PC-9 (cell line): Measurements from ENCODE around the gene MIER1. TPM values are rescaled to one million over a fixed set of nuclear protein-coding genes. Genes with fewer than 3 reads are reported as not detected.
"Not testable (repeated sequence)": the region's sequence is repeated elsewhere in the genome, so short reads cannot be mapped to it uniquely, and the experiment has no call there.

Experiments
- BruUV-seq: library from RNA; stranded (reverse); fragments of 400-500 nt; replicated peaks from 2 replicates; lab custom pipeline; 2021; lab: Mats Ljungman, UMichigan
- CTCF ChIA-PET: fragments of 300-600 bp; sonication (Branson Sonifier 250); formaldehyde crosslinking; loops from one replicate; lab custom pipeline; 2022; ENCODE audit warnings: antibody characterized with exemption; lab: Charles Lee
- POLR2A ChIA-PET: fragments of 300-600 bp; sonication (Branson Sonifier 250); formaldehyde crosslinking; loops from one replicate; lab custom pipeline; 2022; ENCODE audit warnings: antibody characterized with exemption; ENCODE audit not compliant: unreplicated experiment; lab: Charles Lee
- DNase-seq, 2 experiments: peaks; one replicate each; pipeline versions ENCODE4 v3.0.0 to v3.0.0-alpha.2; 2015 to 2022; ENCODE audit warnings: mixed read lengths in 1 of 2
- H2AFZ ChIP-seq: fragments of 200-600 bp; sonication (generic); 2 replicates; pipeline ENCODE4 v1.8.1; 2017; ENCODE audit warnings: antibody characterized with exemption
- H3F3A ChIP-seq: fragments of 200-600 bp; sonication (generic); 2 replicates; pipeline ENCODE4 v1.8.1; 2017; ENCODE audit warnings: antibody characterized with exemption, mild to moderate bottlenecking, low read depth; ENCODE audit not compliant: insufficient read depth
- H3K27ac ChIP-seq: fragments of 200-600 bp; sonication (generic); 2 replicates; pipeline ENCODE4 v1.6.1; 2016; ENCODE audit warnings: mixed run types
- H3K27me3 ChIP-seq: fragments of 200-600 bp; sonication (generic); 2 replicates; pipeline ENCODE4 v1.6.1; 2016; ENCODE audit warnings: low read depth, mixed run types; ENCODE audit not compliant: insufficient read depth
- H3K36me3 ChIP-seq: fragments of 200-600 bp; sonication (generic); 2 replicates; pipeline ENCODE4 v1.6.1; 2016; ENCODE audit warnings: low read depth, mixed run types
- H3K4me1 ChIP-seq: fragments of 200-600 bp; sonication (generic); replicated peaks from 2 replicates; pipeline ENCODE4 v1.6.1; 2016; ENCODE audit warnings: mixed run types; ENCODE audit not compliant: insufficient read depth
- H3K4me2 ChIP-seq: fragments of 200-600 bp; sonication (generic); 2 replicates; pipeline ENCODE4 v1.6.1; 2017; ENCODE audit warnings: mixed run types
- H3K4me3 ChIP-seq: fragments of 200-600 bp; sonication (generic); 2 replicates; pipeline ENCODE4 v1.6.1; 2016; ENCODE audit warnings: mixed run types
- H3K79me2 ChIP-seq: fragments of 200-600 bp; sonication (generic); 2 replicates; pipeline ENCODE4 v1.6.1; 2017; ENCODE audit warnings: low read depth, mixed run types
- H3K9me2 ChIP-seq: fragments of 200-600 bp; sonication (generic); 2 replicates; pipeline ENCODE4 v1.8.1; 2017; ENCODE audit warnings: mild to moderate bottlenecking; ENCODE audit not compliant: insufficient read depth
- H3K9me3 ChIP-seq: fragments of 200-600 bp; sonication (generic); 2 replicates; pipeline ENCODE4 v1.8.1; 2016; ENCODE audit warnings: low read depth; ENCODE audit not compliant: insufficient read depth
- H4K20me1 ChIP-seq: fragments of 200-600 bp; sonication (generic); 2 replicates; pipeline ENCODE4 v1.8.1; 2017; ENCODE audit not compliant: insufficient read depth
- EZH2 ChIP-seq: fragments of 200-600 bp; sonication (generic); IDR thresholded peaks from 2 replicates; pipeline ENCODE4 v1.8.0; 2017; ENCODE audit warnings: antibody characterized with exemption, low read depth
- intact Hi-C: fragments of 100-400 bp; cut with micrococcal nuclease; formaldehyde crosslinking; loops from one replicate; pipeline ENCODE4 v1.10.0; 2022; ENCODE audit not compliant: unreplicated experiment
- total RNA-seq: library from RNA; stranded (reverse); gene quantifications from 2 replicates; pipeline ENCODE4 v1.2.3, GENCODE V29; 2021
- TF ChIP-seq, protein P1 (sequence below): fragments of 200-600 bp; sonication (generic); conservative IDR thresholded peaks from 2 replicates; pipeline ENCODE4 v1.6.1; 2017; ENCODE audit warnings: mixed run types, antibody characterized with exemption, mild to moderate bottlenecking, moderate library complexity

The MIER1 gene
- total RNA-seq, 1 experiment from 2014 or later: 30.4 TPM

DNA sequence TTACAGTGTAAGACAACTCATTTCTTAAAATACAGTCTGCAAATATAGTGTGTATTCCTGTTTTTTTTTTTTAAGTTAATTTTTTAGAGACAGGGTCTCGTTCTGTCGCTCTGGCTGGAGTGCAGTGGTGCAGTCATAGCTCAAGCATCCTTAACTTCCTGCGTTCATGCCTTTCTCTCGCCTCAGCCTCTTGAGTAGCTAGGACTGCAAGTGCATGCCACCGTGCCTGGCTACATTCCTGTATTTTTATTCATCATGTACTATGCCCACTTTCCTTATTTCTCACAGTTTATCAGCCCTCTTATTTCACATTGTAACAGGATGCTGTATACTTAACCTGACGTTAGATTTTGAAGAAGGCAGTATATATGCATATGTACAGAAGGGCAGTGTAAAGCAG lies 26.7 kb downstream of the MIER1 start:
- POLR2A ChIA-PET: no interaction called here
- no peak overlapping the region for H3K4me3 ChIP-seq
- CTCF ChIA-PET: interaction anchor here (0.6 kb wide), 1 partner anchor 235 kb away, joined by 3 read pairs; no protein-coding TSS in a partner anchor
- H3K9me3 ChIP-seq: no peaks in the 10 kb centered on the region
- H4K20me1 ChIP-seq: no peaks in the 10 kb centered on the region
- intact Hi-C loops: no loop called here
- H3K36me3 ChIP-seq: peaks cover 36% of the 10 kb centered on the region
- no peaks in the 10 kb centered on the region for H3K9me2 ChIP-seq
- TF ChIP-seq, protein P1, sequence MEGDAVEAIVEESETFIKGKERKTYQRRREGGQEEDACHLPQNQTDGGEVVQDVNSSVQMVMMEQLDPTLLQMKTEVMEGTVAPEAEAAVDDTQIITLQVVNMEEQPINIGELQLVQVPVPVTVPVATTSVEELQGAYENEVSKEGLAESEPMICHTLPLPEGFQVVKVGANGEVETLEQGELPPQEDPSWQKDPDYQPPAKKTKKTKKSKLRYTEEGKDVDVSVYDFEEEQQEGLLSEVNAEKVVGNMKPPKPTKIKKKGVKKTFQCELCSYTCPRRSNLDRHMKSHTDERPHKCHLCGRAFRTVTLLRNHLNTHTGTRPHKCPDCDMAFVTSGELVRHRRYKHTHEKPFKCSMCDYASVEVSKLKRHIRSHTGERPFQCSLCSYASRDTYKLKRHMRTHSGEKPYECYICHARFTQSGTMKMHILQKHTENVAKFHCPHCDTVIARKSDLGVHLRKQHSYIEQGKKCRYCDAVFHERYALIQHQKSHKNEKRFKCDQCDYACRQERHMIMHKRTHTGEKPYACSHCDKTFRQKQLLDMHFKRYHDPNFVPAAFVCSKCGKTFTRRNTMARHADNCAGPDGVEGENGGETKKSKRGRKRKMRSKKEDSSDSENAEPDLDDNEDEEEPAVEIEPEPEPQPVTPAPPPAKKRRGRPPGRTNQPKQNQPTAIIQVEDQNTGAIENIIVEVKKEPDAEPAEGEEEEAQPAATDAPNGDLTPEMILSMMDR: no peak
- no peak for DNase-seq
- H3F3A ChIP-seq: no peaks in the 10 kb centered on the region
- H3K27me3 ChIP-seq: no peaks in the 10 kb centered on the region
- BruUV-seq: no TSS peak
- no peaks in the 10 kb centered on the region for H3K4me1 ChIP-seq
- no peak overlapping the region for H3K4me2 ChIP-seq
- peaks cover 19% of the 10 kb centered on the region; the same call in 1 of the 2 replicates for H3K79me2 ChIP-seq
- no peak overlapping the region for H2AFZ ChIP-seq
- no peak overlapping the region for H3K27ac ChIP-seq

DNA sequence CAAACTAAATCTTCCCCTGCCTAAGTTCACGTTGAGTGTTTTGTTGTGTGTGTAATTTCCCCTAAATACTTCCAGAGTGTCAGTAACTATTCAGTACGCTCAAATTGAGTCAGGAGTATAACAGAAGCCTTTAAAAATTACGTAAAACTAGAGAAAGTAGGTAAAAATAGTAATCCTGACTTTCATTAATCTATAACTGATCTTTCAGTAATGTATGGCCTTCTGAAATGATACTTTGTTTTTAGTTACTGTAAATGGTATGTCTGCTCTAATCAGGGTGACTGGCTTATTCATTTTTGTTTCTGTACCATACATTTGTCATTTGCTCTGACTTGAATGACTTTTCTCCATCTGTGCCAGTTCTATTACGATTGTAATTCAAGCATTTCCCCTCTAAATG lies 29.4 kb downstream of the MIER1 start:
- Histone ChIP-seq H3K4me3 (no peak overlapping the region), H2AFZ (no peak overlapping the region), H3K9me3 (no peaks in the 10 kb centered on the region), H3K4me2 (no peak overlapping the region), H3K79me2 (peaks cover 5% of the 10 kb centered on the region; the same call in 1 of the 2 replicates), H3K4me1 (no peaks in the 10 kb centered on the region), H4K20me1 (no peaks in the 10 kb centered on the region; the same call in 1 of the 2 replicates), H3K9me2 (no peaks in the 10 kb centered on the region), H3K27ac (no peak overlapping the region), H3F3A (no peaks in the 10 kb centered on the region), H3K27me3 (no peaks in the 10 kb centered on the region), H3K36me3 (peaks cover 19% of the 10 kb centered on the region)
- CTCF ChIA-PET: no interaction called here
- POLR2A ChIA-PET: no interaction called here
- no TSS peak for BruUV-seq
- intact Hi-C loops: no loop called here
- no peak for DNase-seq
- no peak for TF ChIP-seq EZH2
- TF ChIP-seq, protein P1: no peak

DNA sequence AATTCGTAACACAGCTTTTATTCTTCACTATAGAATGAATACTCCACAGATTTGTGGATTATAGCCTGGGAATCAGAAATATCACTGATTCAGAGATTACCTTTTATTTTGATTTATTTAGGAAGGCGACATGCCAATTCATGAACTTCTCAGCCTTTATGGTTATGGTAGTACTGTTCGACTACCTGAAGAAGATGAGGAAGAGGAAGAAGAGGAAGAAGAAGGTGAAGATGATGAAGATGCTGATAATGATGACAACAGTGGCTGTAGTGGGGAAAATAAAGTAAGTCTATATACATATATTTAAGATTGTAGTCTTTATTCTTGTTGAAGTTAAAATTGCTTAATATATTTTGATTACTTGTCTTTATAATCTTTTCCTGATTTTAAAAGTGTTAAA lies 33.1 kb downstream of the MIER1 start:
- intact Hi-C loops: no loop called here
- no peaks in the 10 kb centered on the region for H3K9me2 ChIP-seq
- no peaks in the 10 kb centered on the region; the same call in 1 of the 2 replicates for H4K20me1 ChIP-seq
- ChIA-PET CTCF (no interaction called here), POLR2A (interaction anchor here (0.6 kb wide), 1 partner anchor 64 kb away, joined by 5 read pairs; no protein-coding TSS in a partner anchor)
- H3K27ac ChIP-seq: no peak overlapping the region
- peaks cover 3% of the 10 kb centered on the region; the same call in 1 of the 2 replicates for H3K79me2 ChIP-seq
- no peak overlapping the region for H2AFZ ChIP-seq
- H3K4me2 ChIP-seq: no peak overlapping the region
- H3F3A ChIP-seq: no peaks in the 10 kb centered on the region; the same call in 1 of the 2 replicates
- peaks cover 13% of the 10 kb centered on the region; the same call in 1 of the 2 replicates for H3K36me3 ChIP-seq
- no TSS peak for BruUV-seq
- H3K4me1 ChIP-seq: no peaks in the 10 kb centered on the region
- no peaks in the 10 kb centered on the region for H3K27me3 ChIP-seq
- no peak for TF ChIP-seq EZH2
- TF ChIP-seq, protein P1: no peak
- no peak for DNase-seq
- no peak overlapping the region for H3K4me3 ChIP-seq
- no peaks in the 10 kb centered on the region for H3K9me3 ChIP-seq

DNA sequence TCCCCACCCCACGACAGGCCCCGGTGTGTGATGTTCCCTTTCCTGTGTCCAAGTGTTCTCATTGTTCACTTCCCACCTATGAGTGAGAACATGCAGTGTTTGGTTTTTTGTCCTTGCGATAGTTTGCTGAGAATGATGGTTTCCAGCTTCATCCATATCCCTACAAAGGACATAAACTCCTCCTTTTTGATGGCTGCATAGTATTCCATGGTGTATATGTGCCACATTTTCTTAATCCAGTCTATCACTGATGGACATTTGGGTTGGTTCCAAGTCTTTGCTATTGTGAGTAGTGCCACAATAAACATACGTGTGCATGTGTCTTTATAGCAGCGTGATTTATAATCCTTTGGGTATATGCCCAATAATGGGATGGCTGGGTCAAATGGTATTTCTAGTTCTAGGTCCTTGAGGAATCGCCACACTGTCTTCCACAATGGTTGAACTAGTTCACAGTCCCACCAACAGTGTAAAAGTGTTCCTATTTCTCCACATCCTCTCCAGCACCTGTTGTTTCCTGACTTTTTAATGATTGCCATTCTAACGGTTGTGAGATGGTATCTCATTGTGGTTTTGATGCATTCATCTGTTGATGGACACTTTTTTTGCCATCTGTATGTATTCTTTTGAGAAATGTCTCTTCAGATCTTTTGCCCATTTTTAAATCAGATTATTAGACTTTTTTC lies 41.5 kb downstream of the MIER1 start:
- H3K9me2 ChIP-seq, H3K4me1 ChIP-seq, H3K9me3 ChIP-seq, H4K20me1 ChIP-seq, POLR2A ChIA-PET, DNase-seq, H3K27ac ChIP-seq, intact Hi-C loops, BruUV-seq, CTCF ChIA-PET, H3K4me2 ChIP-seq, H3F3A ChIP-seq, H3K27me3 ChIP-seq, H3K79me2 ChIP-seq, H2AFZ ChIP-seq, H3K4me3 ChIP-seq: not testable (repeated sequence)
- H3K36me3 ChIP-seq: peaks cover 23% of the 10 kb centered on the region; the same call in 1 of the 2 replicates
